HG03175 (cell line): ENCODE measurements around the gene ZNF345.

ENCODE experiments used
- ATAC-seq: cut with Tn5 transposase; IDR thresholded peaks from one replicate; pipeline ENCODE4 v1.9.1; 2021; ENCODE audit warnings: mild to moderate bottlenecking, moderate library complexity; ENCODE audit not compliant: unreplicated experiment

ZNF345 gene

GRCh38 chr19:36916991-36917390 is 66.3 kb downstream of the ZNF345 start:
- ATAC-seq, result no peak

GRCh38 chr19:36918090-36918489 is 67.4 kb downstream of the ZNF345 start:
- no peak for ATAC-seq
